CD4-positive, alpha-beta T cell treated with Interleukin-15 for 4 hours (primary cell): ENCODE results near the gene TLE2.

Source experiments
- DNase-seq: peaks from one replicate; pipeline ENCODE4 v3.0.0-alpha.2; 2020; ENCODE audit warnings: low spot score

Gene TLE2

GRCh38 chr19:3036119-3036976 is 7.3 kb upstream of the TLE2 start:
- peak; percentile 75 for DNase-seq

DNA sequence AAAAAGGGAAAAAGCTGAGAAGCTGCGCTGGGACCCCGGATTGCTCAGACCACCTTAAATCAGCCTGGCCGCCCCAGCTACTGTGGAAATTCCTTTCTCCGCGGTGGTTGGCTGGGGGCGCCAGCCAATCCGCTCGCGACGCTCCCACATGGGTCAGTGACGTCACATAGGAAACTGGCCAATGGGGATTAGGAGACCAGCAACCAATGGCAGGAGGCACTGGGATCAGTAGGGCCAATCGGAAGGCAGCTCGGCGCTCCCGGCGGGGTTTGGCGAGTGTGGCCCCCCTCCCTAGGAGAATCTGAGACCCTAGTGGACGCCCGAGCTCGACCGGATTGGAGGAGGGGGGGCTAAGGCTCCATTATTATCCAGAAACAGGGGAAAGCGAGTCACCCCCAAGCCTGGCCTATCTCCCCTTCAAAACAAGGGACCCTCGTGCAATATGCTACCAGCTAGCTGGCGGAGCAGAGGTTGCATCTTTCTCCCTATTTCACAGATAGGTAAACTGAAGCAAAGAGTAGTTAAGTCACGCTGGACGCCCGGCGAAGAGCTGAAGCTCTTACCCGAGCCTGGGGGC is 6.5 kb upstream of the TLE2 start:
- peak; percentile 98 for DNase-seq

- DNase-seq, result peak; percentile 30
Observed at GRCh38 chr19:3034656-3035541, 5.8 kb upstream of the TLE2 start.

DNA sequence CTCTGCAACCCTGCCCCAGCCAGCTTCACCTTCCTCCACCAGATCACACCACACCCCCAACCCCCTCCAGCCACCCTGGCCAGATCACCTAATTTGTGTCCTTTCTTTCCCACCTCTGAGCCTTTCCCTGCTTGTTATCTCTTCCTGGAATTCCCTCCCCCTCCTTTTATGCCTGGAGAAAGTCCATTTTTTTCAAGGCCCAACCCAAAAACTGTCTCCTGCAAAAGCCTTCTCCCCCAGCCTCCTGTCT is 5.3 kb upstream of the TLE2 start:
- DNase-seq, result no peak

- no peak for DNase-seq
Observed at GRCh38 chr19:3033595-3034405, 4.7 kb upstream of the TLE2 start.

GRCh38 chr19:3031607-3031867 is 2.5 kb upstream of the TLE2 start:
- DNase-seq, result no peak

DNA sequence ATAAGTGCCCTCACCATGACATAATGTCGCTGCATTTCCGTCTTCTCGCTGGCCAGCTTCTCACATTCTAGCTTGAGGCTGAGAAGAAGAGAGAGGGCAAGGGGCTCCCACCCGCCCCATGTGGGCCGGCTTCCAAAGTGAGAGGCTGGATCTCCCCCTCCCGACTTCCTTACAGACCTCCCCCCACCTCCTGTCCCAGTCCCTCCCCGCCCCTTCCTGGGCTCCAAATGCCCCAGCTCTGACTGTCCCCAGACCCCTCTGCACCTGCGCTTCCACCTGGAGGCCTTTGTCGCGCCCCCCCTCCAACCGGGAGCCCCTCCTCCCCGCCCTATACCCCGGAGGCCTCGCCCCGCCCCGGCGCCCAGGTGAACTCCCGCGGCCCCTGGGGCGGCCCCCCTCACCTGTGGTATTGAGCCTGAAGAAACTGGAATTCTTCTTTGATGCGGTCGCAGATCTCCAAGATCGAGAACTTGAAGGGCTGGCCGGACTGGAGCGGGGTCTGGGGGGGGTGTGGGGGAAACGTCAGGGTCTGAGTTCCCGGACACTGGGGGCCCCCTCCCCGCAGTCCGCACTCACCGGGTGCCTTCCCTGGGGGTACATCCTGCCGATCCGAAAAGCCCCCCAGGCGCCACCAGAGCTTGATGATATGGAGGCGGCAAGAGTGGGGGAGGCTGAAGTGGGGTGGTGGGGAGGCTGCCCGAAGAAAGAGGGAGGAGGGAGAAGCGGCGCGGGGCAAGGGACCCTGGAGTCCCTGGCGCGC is 595 bp downstream of the TLE2 start:
- no peak for DNase-seq

GRCh38 chr19:3027981-3028304 is 1.1 kb downstream of the TLE2 start:
- DNase-seq, result no peak

DNA sequence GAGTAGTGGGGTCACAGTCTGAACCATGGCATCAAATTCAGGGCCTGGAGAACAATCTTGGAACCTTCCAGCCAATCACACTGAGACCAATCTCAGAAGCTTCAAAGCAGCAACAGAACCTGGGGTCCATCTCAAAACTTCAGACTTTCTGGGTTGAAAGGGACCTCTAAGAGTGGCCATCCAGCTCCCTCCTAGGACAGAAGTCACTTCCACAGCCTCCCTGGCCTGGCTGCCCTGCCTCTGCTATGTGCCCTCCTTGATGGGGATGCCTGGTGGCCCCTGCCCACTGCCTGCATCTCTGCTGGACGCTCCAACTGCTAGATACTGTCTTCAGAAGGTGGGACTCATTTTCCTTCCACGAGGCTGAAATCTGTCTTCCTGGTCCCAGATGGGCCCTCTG is 1.8 kb downstream of the TLE2 start:
- DNase-seq, result no peak

- DNase-seq, result no peak
Observed at GRCh38 chr19:3026768-3027167, 2.3 kb downstream of the TLE2 start.

DNA sequence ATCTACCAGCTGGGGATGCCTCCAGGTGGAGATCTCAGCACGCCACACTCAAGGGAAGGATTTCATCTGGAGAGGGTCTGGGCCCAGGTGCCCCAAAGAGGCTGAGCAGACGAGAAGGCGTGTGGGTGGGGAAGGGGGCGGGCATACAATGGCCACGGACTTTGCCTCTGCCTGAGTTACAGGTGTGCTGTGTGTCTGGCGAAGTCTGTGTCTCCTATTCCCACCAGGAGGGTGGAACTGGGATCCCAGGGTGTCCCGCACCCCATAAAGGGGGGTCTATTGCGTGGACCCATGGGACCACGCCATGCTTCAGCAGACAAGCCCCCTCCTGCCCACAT is 3.6 kb downstream of the TLE2 start:
- no peak for DNase-seq

DNA sequence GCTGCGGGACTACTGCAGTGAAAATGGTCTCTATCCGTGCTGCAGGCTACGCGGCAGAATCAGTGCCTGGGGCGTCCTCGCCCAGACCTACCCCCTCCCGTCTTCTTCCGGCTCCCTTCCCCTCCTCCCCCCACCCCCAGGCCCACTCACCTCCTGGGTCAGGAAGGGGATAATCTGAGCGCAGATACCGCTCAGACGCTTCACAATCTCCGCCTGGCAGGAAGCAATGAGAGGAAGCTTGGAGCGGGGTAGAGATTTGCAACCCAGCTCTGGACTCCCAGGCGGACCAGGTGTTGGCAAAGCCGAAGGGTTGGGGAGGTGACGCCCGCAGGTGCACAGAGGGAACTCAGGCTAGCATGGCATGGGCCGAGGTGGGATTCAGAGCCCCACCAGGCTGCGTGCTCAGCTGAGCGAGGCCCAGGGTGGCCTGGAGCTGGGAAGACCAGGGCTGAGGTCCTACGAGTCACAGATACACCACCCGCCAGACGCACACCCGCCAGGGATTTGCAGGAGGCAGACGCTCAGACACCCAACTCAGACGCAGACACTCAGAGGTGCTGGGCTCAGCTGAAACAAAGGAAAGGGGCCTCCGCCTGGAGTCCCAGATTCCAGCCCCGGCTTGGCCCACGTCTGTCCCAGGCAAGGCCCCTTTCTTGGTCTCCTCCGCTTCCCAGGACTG is 4.1 kb downstream of the TLE2 start:
- DNase-seq, result no peak

- DNase-seq, result no peak
Observed at GRCh38 chr19:3024509-3024869, 4.6 kb downstream of the TLE2 start.

DNA sequence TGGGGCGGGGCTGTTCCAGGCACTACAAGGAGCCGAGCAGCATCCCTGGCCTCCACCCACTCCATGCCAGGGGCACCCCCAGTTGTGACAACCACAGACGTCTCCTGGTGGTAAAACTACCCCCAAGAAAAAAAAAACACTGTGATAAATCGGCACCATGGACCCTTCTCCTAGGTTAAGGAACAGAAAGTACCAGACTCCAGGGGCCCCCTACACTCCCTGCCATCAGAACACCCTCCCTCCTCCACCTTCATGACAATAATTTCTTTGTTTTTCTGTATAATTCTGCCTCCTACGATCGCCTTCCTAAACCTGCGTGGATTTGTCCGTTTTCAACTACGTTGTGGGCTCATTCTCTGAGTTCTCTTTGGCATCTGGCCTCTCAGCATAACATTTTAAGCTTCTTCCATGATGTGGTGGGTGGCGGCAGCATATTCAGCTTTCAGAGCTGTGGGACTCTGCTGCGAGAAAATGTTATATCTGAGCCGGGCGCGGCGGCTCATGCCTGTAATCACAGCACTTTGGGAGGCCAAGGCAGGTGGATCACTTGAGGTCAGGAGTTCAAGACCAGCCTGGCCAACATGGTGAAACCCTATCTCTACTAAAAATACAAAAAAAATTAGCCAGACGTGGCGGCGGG is 8.6 kb downstream of the TLE2 start:
- no peak for DNase-seq

GRCh38 chr19:3019211-3019854 is 9.7 kb downstream of the TLE2 start:
- no peak for DNase-seq

GRCh38 chr19:3017923-3018322 is 11.2 kb downstream of the TLE2 start:
- DNase-seq, result no peak

- DNase-seq, result no peak
Observed at GRCh38 chr19:3015126-3016057, 13.7 kb downstream of the TLE2 start.

DNA sequence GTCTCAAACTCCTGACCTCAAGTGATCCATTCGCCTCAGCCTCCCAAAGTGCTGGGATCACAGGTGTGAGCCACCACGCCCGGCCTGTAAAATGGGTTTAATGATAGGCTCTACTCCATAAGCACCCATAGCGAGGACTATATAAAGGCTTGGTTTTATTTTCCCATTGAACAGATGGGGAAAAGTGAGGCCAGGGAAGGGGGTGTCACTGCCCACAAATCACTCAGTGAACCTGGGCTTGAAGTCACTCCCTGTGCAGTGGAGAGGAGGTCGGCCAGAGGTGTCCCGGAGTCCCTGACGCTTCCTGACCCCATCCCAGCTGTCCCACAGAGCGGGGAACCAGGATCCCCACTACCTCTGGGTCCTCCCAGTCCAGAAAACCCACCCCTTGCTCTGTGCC is 14.9 kb downstream of the TLE2 start:
- no peak for DNase-seq

DNA sequence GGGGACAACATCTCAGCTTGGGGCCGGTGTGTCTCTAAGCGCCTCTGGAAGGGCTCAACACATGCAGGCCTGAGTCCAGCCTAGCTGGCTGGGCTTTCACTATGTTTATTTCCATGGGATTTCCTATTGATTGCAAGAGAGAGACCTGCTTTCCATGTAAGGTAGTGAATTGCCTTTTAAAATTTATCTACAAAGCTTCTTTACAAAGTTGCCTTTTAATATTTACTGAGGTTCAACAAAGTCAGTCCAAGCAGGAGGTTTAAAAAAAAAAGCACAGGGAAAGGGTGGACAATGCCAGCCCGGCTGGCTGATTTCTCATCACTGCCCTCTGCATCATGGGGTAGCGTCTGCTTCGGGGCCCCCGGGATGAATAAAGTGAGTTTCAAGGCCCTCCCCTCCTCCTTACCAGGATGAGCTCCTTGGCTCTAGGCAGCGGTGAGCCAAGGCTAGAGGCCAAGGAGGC is 15.8 kb downstream of the TLE2 start:
- DNase-seq, result no peak
